ENCODE measurements around the gene PDE8B.
A peak's percentile ranks its signal among the peaks of the same experiment; 100 is the strongest.

The PDE8B gene

GRCh38 chr5:77210091-77210963 is at the start of gene PDE8B:
Gene PDE8B, plus strand, starts transcription at chr5:77210680. Its CDS starts 246 bp downstream, at chr5:77210926.
- FAIRE-seq (no peak), DNase-seq (ENCODE audit: insufficient read length, low spot score) (no peak)
- no peak for TF ChIP-seq POLR2A (IDR thresholded peaks at IDR 0.05; ENCODE audit: low read depth, low read length)

- no peak for FAIRE-seq
- TF ChIP-seq POLR2A (IDR thresholded peaks at IDR 0.05; ENCODE audit: low read depth, low read length): no peak
Measured at GRCh38 chr5:77163453-77163852, 47.0 kb upstream of the PDE8B start.

GRCh38 chr5:77167063-77167462 is 43.4 kb upstream of the PDE8B start:
- TF ChIP-seq POLR2A (IDR thresholded peaks at IDR 0.05; ENCODE audit: low read depth, low read length): no peak
- FAIRE-seq (no peak), DNase-seq (ENCODE audit: insufficient read length, low spot score) (no peak)

More at GRCh38 chr5:77163453-77163852, 47.0 kb upstream of the PDE8B start:
- no peak for DNase-seq (ENCODE audit: insufficient read length, low spot score)

- DNase-seq (ENCODE audit: insufficient read length, low spot score) (peak; percentile 55), FAIRE-seq (no peak)
- TF ChIP-seq POLR2A (IDR thresholded peaks at IDR 0.05; ENCODE audit: low read depth, low read length): no peak
Measured at GRCh38 chr5:77167695-77168121, 42.8 kb upstream of the PDE8B start.

GRCh38 chr5:77168161-77168878 is 42.2 kb upstream of the PDE8B start:
- TF ChIP-seq POLR2A (IDR thresholded peaks at IDR 0.05; ENCODE audit: low read depth, low read length): no peak
- DNase-seq (ENCODE audit: insufficient read length, low spot score): peak; percentile 31
- FAIRE-seq: no peak

GRCh38 chr5:77168879-77169244 is 41.6 kb upstream of the PDE8B start:
- FAIRE-seq (no peak), DNase-seq (ENCODE audit: insufficient read length, low spot score) (no peak)
- no peak for TF ChIP-seq POLR2A (IDR thresholded peaks at IDR 0.05; ENCODE audit: low read depth, low read length)

GRCh38 chr5:77170196-77170890 is 40.1 kb upstream of the PDE8B start:
- no peak for FAIRE-seq
- no peak for TF ChIP-seq POLR2A (IDR thresholded peaks at IDR 0.05; ENCODE audit: low read depth, low read length)
- no peak for DNase-seq (ENCODE audit: insufficient read length, low spot score)

- no peak for DNase-seq (ENCODE audit: insufficient read length, low spot score)
- TF ChIP-seq POLR2A (IDR thresholded peaks at IDR 0.05; ENCODE audit: low read depth, low read length): no peak
Measured at GRCh38 chr5:77171141-77171910, 39.2 kb upstream of the PDE8B start.

GRCh38 chr5:77172713-77173328 is 37.7 kb upstream of the PDE8B start:
- FAIRE-seq (no peak), DNase-seq (ENCODE audit: insufficient read length, low spot score) (no peak)
- TF ChIP-seq POLR2A (IDR thresholded peaks at IDR 0.05; ENCODE audit: low read depth, low read length): no peak

More at GRCh38 chr5:77171141-77171910, 39.2 kb upstream of the PDE8B start:
- FAIRE-seq: no peak

GRCh38 chr5:77174526-77174925 is 36.0 kb upstream of the PDE8B start:
- DNase-seq (ENCODE audit: insufficient read length, low spot score) (no peak), FAIRE-seq (no peak)
- TF ChIP-seq POLR2A (IDR thresholded peaks at IDR 0.05; ENCODE audit: low read depth, low read length): no peak

- DNase-seq (ENCODE audit: insufficient read length, low spot score): no peak
- no peak for FAIRE-seq
- no peak for TF ChIP-seq POLR2A (IDR thresholded peaks at IDR 0.05; ENCODE audit: low read depth, low read length)
Measured at GRCh38 chr5:77175231-77175630, 35.2 kb upstream of the PDE8B start.

GRCh38 chr5:77176429-77176828 is 34.1 kb upstream of the PDE8B start:
- TF ChIP-seq POLR2A (IDR thresholded peaks at IDR 0.05; ENCODE audit: low read depth, low read length): no peak
- FAIRE-seq (no peak), DNase-seq (ENCODE audit: insufficient read length, low spot score) (no peak)

GRCh38 chr5:77177576-77177975 is 32.9 kb upstream of the PDE8B start:
- TF ChIP-seq POLR2A (IDR thresholded peaks at IDR 0.05; ENCODE audit: low read depth, low read length): no peak
- FAIRE-seq (no peak), DNase-seq (ENCODE audit: insufficient read length, low spot score) (no peak)
